IPS-20b (cell line): ENCODE results near the gene POLDIP2.

Experiments
- H3K27ac ChIP-seq: one replicate; pipeline ENCODE4 v1.5.1; 2013; ENCODE audit warnings: low read length
- H3K27me3 ChIP-seq: 2 replicates; pipeline ENCODE4 v1.6.1; 2013; ENCODE audit warnings: mild to moderate bottlenecking, low read length, inconsistent platforms; ENCODE audit not compliant: insufficient read depth
- H3K36me3 ChIP-seq: 2 replicates; pipeline ENCODE4 v1.6.1; 2013; ENCODE audit warnings: low read depth, mild to moderate bottlenecking, inconsistent platforms, low read length, moderate library complexity; ENCODE audit not compliant: insufficient read depth
- H3K4me1 ChIP-seq: 2 replicates; pipeline ENCODE4 v1.6.1; 2013; ENCODE audit warnings: mild to moderate bottlenecking, control low read depth, inconsistent platforms, low read length, moderate library complexity; ENCODE audit not compliant: insufficient read depth
- H3K4me3 ChIP-seq: 2 replicates; pipeline ENCODE4 v1.5.1; 2013; ENCODE audit warnings: mild to moderate bottlenecking, low read length, inconsistent platforms
- H3K9ac ChIP-seq: 2 replicates; pipeline ENCODE4 v1.6.1; 2013; ENCODE audit warnings: low read depth, mild to moderate bottlenecking, inconsistent platforms, low read length, moderate library complexity
- H3K9me3 ChIP-seq: 2 replicates; pipeline ENCODE4 v1.6.1; 2013; ENCODE audit warnings: mild to moderate bottlenecking, low read depth, low read length, inconsistent platforms; ENCODE audit not compliant: insufficient read depth

POLDIP2 gene, protein sequence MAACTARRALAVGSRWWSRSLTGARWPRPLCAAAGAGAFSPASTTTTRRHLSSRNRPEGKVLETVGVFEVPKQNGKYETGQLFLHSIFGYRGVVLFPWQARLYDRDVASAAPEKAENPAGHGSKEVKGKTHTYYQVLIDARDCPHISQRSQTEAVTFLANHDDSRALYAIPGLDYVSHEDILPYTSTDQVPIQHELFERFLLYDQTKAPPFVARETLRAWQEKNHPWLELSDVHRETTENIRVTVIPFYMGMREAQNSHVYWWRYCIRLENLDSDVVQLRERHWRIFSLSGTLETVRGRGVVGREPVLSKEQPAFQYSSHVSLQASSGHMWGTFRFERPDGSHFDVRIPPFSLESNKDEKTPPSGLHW

DNA sequence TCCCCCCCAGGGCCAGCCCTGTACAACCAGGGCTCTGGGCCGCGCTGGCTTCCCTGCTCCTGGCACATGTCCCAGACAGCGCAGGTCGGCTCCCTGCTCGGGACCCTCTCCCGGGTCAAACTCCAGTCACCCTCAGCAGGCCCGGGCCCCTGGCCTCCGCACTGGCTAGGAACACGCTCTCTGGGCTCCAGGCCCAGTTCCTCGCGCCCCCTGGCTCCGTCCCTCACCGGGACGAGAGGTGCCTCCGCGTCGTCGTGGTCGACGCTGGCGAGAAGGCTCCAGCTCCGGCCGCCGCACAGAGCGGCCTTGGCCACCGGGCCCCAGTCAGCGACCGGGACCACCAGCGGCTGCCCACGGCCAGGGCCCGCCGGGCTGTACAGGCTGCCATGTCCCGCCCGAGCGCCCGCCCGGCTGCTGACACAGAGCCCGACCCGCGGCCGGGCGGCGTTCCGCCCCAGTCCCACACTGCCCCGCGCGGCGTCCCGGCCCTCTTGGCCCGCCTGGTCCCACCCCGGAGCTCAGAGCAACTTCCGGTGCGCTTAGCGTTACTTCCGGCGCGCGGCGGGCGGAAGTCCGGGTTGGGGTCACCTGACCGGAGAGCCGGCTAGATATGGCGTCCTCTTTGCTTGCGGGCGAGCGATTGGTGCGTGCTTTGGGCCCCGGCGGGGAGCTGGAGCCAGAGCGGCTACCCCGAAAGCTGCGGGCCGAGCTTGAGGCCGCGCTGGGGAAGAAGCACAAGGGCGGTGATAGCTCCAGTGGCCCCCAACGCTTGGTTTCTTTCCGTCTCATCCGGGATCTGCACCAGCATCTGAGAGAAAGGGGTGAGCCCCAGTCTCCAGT, at the start of gene POLDIP2:
Gene POLDIP2, minus strand, starts transcription at position 467 of the 840 bp plus-strand sequence. Its CDS starts 79 bp downstream, at position 388.
- Histone ChIP-seq H3K9me3 (no peaks in the 10 kb centered on the region), H3K4me1 (peaks cover 6% of the 10 kb centered on the region; the same call in 1 of the 2 replicates), H3K36me3 (peaks cover 59% of the 10 kb centered on the region), H3K27ac (peak within 1 kb of the TSS; percentile 40), H3K9ac (peak within 1 kb of the TSS; percentile 98), H3K27me3 (no peaks in the 10 kb centered on the region), H3K4me3 (peak within 1 kb of the TSS; percentile 85)

DNA sequence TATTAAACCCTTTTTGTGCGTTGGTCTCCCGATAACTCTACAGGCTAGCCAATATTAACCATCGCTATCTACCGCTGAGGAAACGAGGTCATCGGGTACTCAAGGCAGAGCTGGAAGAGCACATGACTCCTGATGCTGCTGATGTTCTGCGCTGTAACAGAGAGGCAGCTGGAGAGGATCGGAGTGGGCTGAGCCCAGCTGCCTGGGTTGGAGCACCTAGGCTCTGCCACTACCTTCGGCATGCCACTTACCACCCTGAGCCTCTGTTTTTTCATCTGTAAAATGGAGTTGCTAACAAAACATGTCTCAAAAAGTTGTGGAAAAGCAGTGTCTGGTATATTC, 49.1 kb upstream of the POLDIP2 start:
- Histone ChIP-seq H3K9ac (peak overlapping the region; percentile 70; the same call in 1 of the 2 replicates), H3K27me3 (peaks cover 47% of the 10 kb centered on the region), H3K4me3 (peak overlapping the region; percentile 55), H3K36me3 (no peaks in the 10 kb centered on the region), H3K4me1 (peaks cover 51% of the 10 kb centered on the region), H3K27ac (no peak overlapping the region), H3K9me3 (no peaks in the 10 kb centered on the region)

DNA sequence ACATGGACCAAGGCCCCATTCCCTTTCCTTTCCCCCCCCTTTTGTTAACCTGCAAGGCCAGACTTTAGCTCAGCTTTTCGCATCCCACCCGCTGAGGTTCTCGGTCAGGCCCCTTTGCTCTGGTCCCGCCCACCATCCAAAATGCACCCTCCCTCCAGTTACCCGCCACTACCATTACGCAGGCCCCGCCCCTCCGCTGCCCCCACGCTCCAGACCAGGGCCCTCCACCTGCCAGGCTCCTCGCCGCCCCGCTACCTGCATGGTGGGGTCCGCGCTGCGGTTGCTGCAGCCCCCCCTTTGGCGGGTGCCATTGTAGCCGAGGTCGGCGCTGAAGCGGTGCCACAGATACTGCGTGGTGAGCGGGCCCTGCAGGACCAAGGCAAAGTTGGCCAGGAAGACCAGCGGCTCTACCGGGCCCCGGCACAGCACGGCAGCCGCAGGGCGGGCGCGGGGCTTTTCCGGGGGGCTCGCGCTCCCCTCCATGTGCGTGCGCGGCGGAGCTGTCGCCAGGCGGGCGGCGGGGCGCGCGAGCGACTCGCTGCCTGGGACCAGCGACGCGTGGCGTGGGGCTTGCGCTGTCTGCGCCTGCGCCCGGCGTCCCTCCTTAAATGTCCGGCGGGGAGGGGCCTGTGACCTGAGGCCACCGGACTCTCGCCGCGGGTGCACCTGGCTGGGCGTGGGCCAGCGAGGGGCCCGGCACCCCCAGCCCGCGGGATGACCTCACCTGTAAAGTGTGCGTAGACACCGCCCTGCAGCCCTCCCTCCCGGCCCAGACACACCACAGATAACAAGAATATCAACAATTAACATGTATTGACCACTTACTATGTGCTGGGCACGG, 48.5 kb upstream of the POLDIP2 start, which contains the start of gene SLC46A1:
Gene SLC46A1, minus strand, starts transcription at position 581 of the 841 bp plus-strand sequence. Its CDS starts 98 bp downstream, at position 483.
- H3K36me3 ChIP-seq: no peaks in the 10 kb centered on the region
- no peaks in the 10 kb centered on the region for H3K9me3 ChIP-seq
- H3K4me1 ChIP-seq: peaks cover 51% of the 10 kb centered on the region
- peak within 1 kb of the TSS; percentile 55 for H3K4me3 ChIP-seq
- peak within 1 kb of the TSS; percentile 70; the same call in 1 of the 2 replicates for H3K9ac ChIP-seq
- H3K27me3 ChIP-seq: peaks cover 52% of the 10 kb centered on the region
- no peak within 1 kb of the TSS for H3K27ac ChIP-seq

DNA sequence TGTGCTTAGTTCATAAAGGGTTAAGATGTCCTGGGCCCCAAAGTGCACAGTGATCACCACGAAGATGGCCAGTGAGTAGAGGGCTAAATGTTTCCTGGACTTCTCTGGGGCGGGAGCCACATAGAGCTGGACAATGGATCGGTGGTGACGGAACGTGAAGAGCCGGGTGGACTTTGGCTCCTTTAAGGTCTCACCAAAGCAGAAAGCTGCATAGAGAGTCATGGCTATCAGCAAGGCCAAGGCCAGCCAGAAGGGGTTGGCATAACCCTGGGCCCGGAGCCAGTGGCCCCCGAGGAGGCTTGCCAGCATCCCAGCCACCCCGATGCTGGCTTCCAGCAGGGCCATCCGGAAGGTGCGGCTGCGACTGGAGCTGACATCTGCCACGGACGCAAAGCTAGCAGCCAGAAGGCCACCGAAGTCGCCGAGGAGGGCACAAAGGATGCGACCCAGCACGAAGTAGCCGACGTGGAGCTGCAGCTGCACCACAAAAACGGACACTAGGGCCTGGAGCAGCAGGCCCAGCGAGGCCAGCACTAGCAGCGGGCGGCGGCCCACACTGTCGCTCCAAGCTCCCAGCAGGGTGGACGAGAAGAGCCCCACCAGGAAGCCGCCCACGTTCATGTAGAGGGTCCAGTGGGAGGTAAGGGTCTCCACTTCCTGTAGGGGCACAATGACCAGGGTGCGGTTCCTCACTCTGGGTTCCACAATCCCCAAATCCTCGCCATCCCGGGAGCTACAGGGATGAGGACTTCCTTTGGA, 47.7 kb upstream of the POLDIP2 start:
- H3K27ac ChIP-seq: no peak overlapping the region

DNA sequence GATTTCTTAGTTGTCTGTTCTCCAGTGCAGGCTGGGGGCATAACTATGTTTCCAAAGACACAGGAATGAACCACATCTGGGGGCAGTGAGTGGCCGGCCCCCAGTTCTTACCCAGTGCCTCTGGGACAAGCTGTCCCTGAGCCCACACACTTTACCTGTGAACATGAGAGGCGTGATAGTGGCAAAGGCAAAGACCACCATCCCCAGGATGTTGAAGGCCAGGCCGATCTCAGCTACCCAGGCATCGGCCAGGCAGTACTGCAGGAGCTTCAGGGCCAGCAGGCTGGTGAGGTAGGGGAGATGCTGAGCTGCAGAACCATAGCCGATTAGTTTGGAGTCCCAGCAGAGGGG, 47.1 kb upstream of the POLDIP2 start:
- peaks cover 51% of the 10 kb centered on the region for H3K4me1 ChIP-seq
- no peak overlapping the region for H3K27ac ChIP-seq
- no peak overlapping the region for H3K9ac ChIP-seq
- H3K4me3 ChIP-seq: no peak overlapping the region
- H3K9me3 ChIP-seq: no peaks in the 10 kb centered on the region
- H3K36me3 ChIP-seq: 0 out of 2 replicates have a peak, but pooled peaks cover under 1% of the 10 kb centered on the region
- H3K27me3 ChIP-seq: peaks cover 61% of the 10 kb centered on the region

More for the DNA sequence above, 47.7 kb upstream of the POLDIP2 start:
- H3K27me3 ChIP-seq: peaks cover 61% of the 10 kb centered on the region
- H3K4me1 ChIP-seq: peaks cover 51% of the 10 kb centered on the region
- H3K9me3 ChIP-seq: no peaks in the 10 kb centered on the region
- H3K36me3 ChIP-seq: no peaks in the 10 kb centered on the region
- peak overlapping the region; percentile 70; the same call in 1 of the 2 replicates for H3K9ac ChIP-seq
- H3K4me3 ChIP-seq: peak overlapping the region; percentile 55

DNA sequence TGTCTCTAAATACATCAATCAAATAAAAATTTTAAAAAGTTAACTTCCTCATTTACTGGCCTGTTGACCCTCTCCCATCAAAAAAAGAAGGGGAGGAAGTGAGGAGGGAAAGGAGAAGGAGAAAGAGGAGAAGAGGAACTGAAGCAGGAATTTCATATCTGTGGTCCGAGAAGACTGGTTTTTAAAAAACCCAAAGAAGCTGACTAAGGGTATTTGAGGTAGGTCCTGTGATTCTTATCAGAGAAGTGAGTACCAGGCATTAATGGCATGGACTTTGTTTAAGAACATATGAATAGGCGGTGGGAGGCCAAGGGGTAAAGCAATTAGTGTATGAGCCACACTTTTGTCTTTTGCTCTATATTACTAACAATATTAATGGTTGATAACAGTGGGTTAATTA, 46.7 kb upstream of the POLDIP2 start:
- H3K4me1 ChIP-seq: peaks cover 51% of the 10 kb centered on the region
- H3K27ac ChIP-seq: no peak overlapping the region
- no peaks in the 10 kb centered on the region for H3K9me3 ChIP-seq
- H3K4me3 ChIP-seq: no peak overlapping the region
- no peak overlapping the region for H3K9ac ChIP-seq
- 0 out of 2 replicates have a peak, but pooled peaks cover 5% of the 10 kb centered on the region for H3K36me3 ChIP-seq
- H3K27me3 ChIP-seq: peaks cover 61% of the 10 kb centered on the region

DNA sequence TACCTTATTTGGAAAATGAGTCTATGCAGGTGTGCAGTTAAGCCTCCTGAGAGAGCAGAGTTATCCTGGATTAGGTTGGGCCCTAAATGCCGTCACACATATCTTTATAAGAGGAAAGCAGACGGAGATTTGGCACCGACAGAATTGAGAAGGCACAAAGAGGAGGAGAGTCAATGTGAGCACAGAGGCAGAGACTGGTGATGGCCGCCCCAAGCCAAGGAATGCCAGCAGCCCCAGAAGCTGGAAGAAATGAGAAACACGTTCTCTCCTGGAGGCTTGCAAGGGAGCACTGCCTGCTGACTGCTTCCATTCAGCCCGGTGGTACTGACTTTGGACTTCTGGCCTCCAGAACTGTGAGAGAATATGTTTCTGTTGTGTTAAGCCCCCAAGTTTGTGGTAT, 45.5 kb upstream of the POLDIP2 start:
- Histone ChIP-seq H3K9ac (no peak overlapping the region), H3K4me1 (peaks cover 40% of the 10 kb centered on the region), H3K27ac (no peak overlapping the region), H3K36me3 (0 out of 2 replicates have a peak, but pooled peaks cover 10% of the 10 kb centered on the region), H3K27me3 (peaks cover 61% of the 10 kb centered on the region), H3K9me3 (no peaks in the 10 kb centered on the region), H3K4me3 (no peak overlapping the region)

DNA sequence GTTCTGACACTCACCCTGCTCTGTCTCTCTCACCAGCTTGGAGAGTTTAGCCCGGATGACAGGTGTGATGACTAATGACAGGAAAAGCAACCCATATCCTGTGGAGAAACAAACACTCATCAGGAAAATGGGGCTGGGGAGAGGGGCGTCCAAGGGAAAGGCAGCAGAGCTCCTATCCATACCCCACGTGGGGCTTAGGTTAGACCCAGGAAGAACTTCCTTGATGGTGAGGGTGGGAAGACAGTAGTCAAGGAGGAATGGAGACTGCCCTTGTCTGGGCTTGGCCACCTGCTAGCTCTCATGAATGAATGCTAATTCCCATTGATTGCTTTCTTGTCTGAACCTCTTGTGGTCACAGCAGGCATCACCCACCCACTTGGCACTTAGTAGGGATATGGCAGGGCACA, 44.9 kb upstream of the POLDIP2 start:
- Histone ChIP-seq H3K27me3 (peaks cover 61% of the 10 kb centered on the region), H3K27ac (no peak overlapping the region), H3K9me3 (no peaks in the 10 kb centered on the region), H3K36me3 (0 out of 2 replicates have a peak, but pooled peaks cover 10% of the 10 kb centered on the region), H3K4me1 (peaks cover 36% of the 10 kb centered on the region), H3K9ac (no peak overlapping the region), H3K4me3 (peak overlapping the region; percentile 28; the same call in 1 of the 2 replicates)

DNA sequence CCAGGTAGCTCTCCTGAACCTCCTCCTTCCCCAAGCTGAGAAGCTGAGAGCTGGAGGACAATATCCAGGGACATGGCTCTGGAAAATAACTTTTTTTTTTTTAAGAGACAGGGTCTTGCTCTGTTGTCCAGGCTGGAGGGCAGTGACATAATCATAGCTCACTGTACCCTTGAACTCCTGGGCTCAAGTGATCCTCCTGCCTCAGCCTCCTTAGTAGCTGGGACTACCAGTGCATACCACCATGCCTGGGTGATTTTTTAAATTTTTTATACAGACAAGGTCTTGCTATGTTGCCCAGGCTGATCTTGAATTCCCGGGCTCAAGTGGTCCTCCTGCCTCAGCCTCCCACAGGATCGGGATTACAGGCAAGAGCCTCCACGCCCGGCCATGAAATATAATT, 42.5 kb upstream of the POLDIP2 start:
- H3K4me3 ChIP-seq: no peak overlapping the region
- no peak overlapping the region for H3K27ac ChIP-seq
- no peaks in the 10 kb centered on the region for H3K9me3 ChIP-seq
- H3K4me1 ChIP-seq: peaks cover 23% of the 10 kb centered on the region
- 0 out of 2 replicates have a peak, but pooled peaks cover 10% of the 10 kb centered on the region for H3K36me3 ChIP-seq
- H3K9ac ChIP-seq: no peak overlapping the region
- peaks cover 46% of the 10 kb centered on the region for H3K27me3 ChIP-seq

DNA sequence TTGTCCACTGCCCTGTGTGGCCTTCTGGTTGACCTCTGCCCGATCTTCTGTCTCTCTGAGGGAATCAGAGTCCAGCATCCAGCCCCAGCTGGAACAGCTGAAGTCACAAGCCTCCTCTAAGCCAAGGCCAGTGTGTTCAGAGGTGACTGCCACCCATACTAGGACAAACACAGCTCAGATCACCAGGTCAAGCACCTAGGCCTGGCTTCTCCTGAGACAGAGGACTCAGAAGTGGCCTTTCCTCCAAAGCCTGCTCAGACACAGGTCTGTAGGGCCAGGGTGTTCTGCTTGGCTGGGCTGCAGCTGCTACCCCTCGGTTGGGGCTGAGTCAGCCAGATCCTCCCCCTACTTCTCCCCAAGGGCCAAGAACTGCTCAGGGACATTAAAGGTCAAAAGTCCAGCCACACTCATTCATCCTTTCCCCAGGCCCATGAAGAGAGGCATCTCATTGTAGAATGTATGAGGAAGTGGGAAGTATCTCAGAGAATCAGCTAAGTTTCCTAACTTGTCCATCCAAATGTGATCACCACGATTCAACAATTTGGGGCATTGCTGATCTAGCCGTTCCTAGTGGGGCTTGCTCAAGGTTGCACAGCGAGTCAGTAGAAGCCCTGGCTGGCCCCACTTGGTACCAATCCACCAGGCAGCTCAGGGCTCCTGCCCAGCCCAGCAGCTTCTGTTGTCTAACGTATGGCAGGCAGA, 41.1 kb upstream of the POLDIP2 start:
- no peaks in the 10 kb centered on the region for H3K9me3 ChIP-seq
- H3K27me3 ChIP-seq: peaks cover 32% of the 10 kb centered on the region
- H3K27ac ChIP-seq: no peak overlapping the region
- H3K9ac ChIP-seq: no peak overlapping the region
- H3K4me3 ChIP-seq: no peak overlapping the region
- peaks cover 20% of the 10 kb centered on the region for H3K4me1 ChIP-seq
- 0 out of 2 replicates have a peak, but pooled peaks cover 10% of the 10 kb centered on the region for H3K36me3 ChIP-seq
